Stimulated activated naive CD4-positive, alpha-beta T cell (primary cell): ENCODE data around the gene LRRC49.
"Not testable (repeated sequence)": the region's sequence is repeated elsewhere in the genome, so short reads cannot be mapped to it uniquely, and the experiment has no call there.

Source experiments
- DNase-seq, 6 experiments: peaks; one replicate each; lab custom pipeline; 2025; lab: John Stamatoyannopoulos, UW

LRRC49 gene

GRCh38 chr15:70867911-70868467 is 24.6 kb upstream of the LRRC49 start:
- DNase-seq = no peak

GRCh38 chr15:70869346-70869745 is 23.3 kb upstream of the LRRC49 start:
- DNase-seq = no peak

- no peak for DNase-seq
Observed at GRCh38 chr15:70870051-70870450, 22.6 kb upstream of the LRRC49 start.

GRCh38 chr15:70871490-70871889 is 21.1 kb upstream of the LRRC49 start:
- DNase-seq = not testable (repeated sequence)

- no peak for DNase-seq
Observed at GRCh38 chr15:70873232-70874054, 19.2 kb upstream of the LRRC49 start.

GRCh38 chr15:70875001-70875782 is 17.4 kb upstream of the LRRC49 start:
- DNase-seq = no peak

GRCh38 chr15:70876011-70876410 is 16.6 kb upstream of the LRRC49 start:
- no peak for DNase-seq

GRCh38 chr15:70876683-70877082 is 15.9 kb upstream of the LRRC49 start:
- no peak for DNase-seq

GRCh38 chr15:70879401-70879800 is 13.2 kb upstream of the LRRC49 start:
- DNase-seq = no peak

- no peak for DNase-seq
Observed at GRCh38 chr15:70880781-70881180, 11.8 kb upstream of the LRRC49 start.

GRCh38 chr15:70882361-70882760 is 10.3 kb upstream of the LRRC49 start:
- no peak for DNase-seq

- no peak for DNase-seq
Observed at GRCh38 chr15:70892912-70893560, 410 bp downstream of the LRRC49 start.

GRCh38 chr15:70902107-70902506 is 9.5 kb downstream of the LRRC49 start:
- no peak for DNase-seq

GRCh38 chr15:70906842-70907241 is 14.2 kb downstream of the LRRC49 start:
- no peak for DNase-seq

GRCh38 chr15:70907784-70908471 is 15.3 kb downstream of the LRRC49 start:
- no peak for DNase-seq

GRCh38 chr15:70910958-70911357 is 18.3 kb downstream of the LRRC49 start:
- no peak for DNase-seq

GRCh38 chr15:70912187-70912586 is 19.6 kb downstream of the LRRC49 start:
- no peak for DNase-seq

GRCh38 chr15:70916531-70916930 is 23.9 kb downstream of the LRRC49 start:
- no peak for DNase-seq

- no peak for DNase-seq
Observed at GRCh38 chr15:70917955-70918354, 25.3 kb downstream of the LRRC49 start.

GRCh38 chr15:70920981-70921696 is 28.5 kb downstream of the LRRC49 start:
- DNase-seq = no peak

- no peak for DNase-seq
Observed at GRCh38 chr15:70922119-70922518, 29.5 kb downstream of the LRRC49 start.
